A673 (cell line): ENCODE results near the gene TSPAN31. TPM values are rescaled to one million over a fixed set of nuclear protein-coding genes. Genes with fewer than 3 reads are reported as not detected.

Experiments
- BruUV-seq: library from RNA; stranded (reverse); fragments of 400-500 nt; replicated peaks from 2 replicates; lab custom pipeline; 2021; lab: Mats Ljungman, UMichigan
- CTCF ChIA-PET: fragments of 300-600 bp; sonication (Branson Sonifier 250); formaldehyde crosslinking; loops from one replicate; lab custom pipeline; 2022; ENCODE audit warnings: antibody characterized with exemption; lab: Charles Lee
- POLR2A ChIA-PET: fragments of 300-600 bp; sonication (Branson Sonifier 250); formaldehyde crosslinking; loops from one replicate; lab custom pipeline; 2022; ENCODE audit warnings: antibody characterized with exemption; ENCODE audit not compliant: low non-redundant PET; lab: Charles Lee
- DNase-seq: peaks from one replicate; pipeline ENCODE4 v3.0.0-alpha.2; 2015; ENCODE audit warnings: low spot score
- H3K27ac ChIP-seq: fragments of 200-600 bp; sonication (generic); 2 replicates; pipeline ENCODE4 v1.5.1; 2016; ENCODE audit warnings: mixed run types, low read depth, mild to moderate bottlenecking, mixed read lengths, antibody characterized with exemption, low read length; ENCODE audit not compliant: poor library complexity, severe bottlenecking
- H3K27me3 ChIP-seq: fragments of 200-600 bp; sonication (generic); replicated peaks from 2 replicates; pipeline ENCODE4 v1.6.1; 2017; ENCODE audit warnings: mixed run types, low read depth, mild to moderate bottlenecking, mixed read lengths, antibody characterized with exemption, low read length; ENCODE audit not compliant: insufficient read depth, poor library complexity
- H3K36me3 ChIP-seq: fragments of 200-600 bp; sonication (generic); 2 replicates; pipeline ENCODE4 v1.6.1; 2016; ENCODE audit warnings: mixed run types, mild to moderate bottlenecking, mixed read lengths, antibody characterized with exemption, low read length; ENCODE audit not compliant: insufficient read depth, poor library complexity, severe bottlenecking
- H3K4me1 ChIP-seq: fragments of 200-600 bp; sonication (generic); 2 replicates; pipeline ENCODE4 v1.6.1; 2017; ENCODE audit warnings: mixed run types, mild to moderate bottlenecking, mixed read lengths, antibody characterized with exemption, low read length; ENCODE audit not compliant: insufficient read depth, poor library complexity, severe bottlenecking
- H3K4me3 ChIP-seq: fragments of 200-600 bp; sonication (generic); 2 replicates; pipeline ENCODE4 v1.5.1; 2016; ENCODE audit warnings: low read depth, mixed run types, mild to moderate bottlenecking, mixed read lengths, low read length; ENCODE audit not compliant: poor library complexity, severe bottlenecking
- H3K9me3 ChIP-seq: fragments of 200-600 bp; sonication (generic); 2 replicates; pipeline ENCODE4 v1.6.1; 2016; ENCODE audit warnings: mixed run types, low read depth, mild to moderate bottlenecking, mixed read lengths, antibody characterized with exemption, low read length; ENCODE audit not compliant: poor library complexity, severe bottlenecking
- EZH2 ChIP-seq: fragments of 200-600 bp; sonication (generic); IDR thresholded peaks from 2 replicates; pipeline ENCODE4 v1.6.1; 2017; ENCODE audit warnings: borderline replicate concordance, low read depth, mild to moderate bottlenecking, mixed read lengths, antibody characterized with exemption, low read length; ENCODE audit not compliant: poor library complexity, severe bottlenecking
- intact Hi-C: fragments of 100-400 bp; cut with micrococcal nuclease; formaldehyde crosslinking; loops from one replicate; pipeline ENCODE4 v1.10.0; 2022; ENCODE audit not compliant: unreplicated experiment
- total RNA-seq: library from RNA; stranded (reverse); gene quantifications from 2 replicates; pipeline ENCODE4 v1.2.3, GENCODE V29; 2021
- TF ChIP-seq, protein P1 (sequence below): fragments of 300-800, 200-600 bp; sonication (generic); conservative IDR thresholded peaks from 2 replicates; pipeline ENCODE4 v1.5.1; 2017; ENCODE audit warnings: low read depth, mild to moderate bottlenecking, antibody characterized with exemption, low read length, moderate library complexity, mixed read lengths

TSPAN31 gene
- total RNA-seq, 1 experiment from 2014 or later = 8.9 TPM

DNA sequence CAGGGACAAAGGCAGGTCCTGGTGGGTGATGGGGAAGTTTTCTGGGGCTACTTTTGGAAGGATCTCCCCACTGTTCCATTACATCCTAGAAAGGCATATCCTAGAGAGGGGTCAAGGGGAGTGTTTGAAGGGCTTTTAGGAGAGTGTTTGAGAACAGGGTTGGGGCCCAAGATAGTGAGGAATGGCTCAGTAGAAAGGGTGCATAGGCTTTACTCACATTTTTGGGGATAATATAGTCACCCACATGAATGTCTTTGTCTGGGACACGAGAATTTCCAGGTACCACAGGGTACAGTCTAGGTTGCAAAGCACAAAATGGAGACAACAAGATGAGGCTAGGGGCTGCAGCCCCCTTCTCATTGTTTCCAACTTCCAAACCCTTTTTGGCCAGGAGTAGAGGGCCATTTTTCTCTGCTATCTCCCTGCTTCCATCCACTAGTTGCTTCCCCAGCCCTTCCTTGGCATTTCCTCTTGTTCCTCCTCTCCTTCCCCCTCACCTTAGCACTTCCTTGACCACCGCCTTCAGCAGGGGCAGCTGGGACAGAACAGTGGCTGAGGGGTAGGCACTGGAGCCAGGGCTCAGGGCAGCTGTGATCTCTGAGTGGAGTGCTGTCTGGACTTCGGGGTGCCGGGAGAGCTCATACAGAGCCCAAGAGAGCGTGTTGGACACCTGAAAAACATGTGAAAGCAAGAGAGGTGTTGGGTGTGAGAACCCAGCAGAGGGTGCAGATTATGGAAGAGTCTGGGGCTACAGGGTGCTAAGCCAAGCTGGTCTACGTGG lies 19.2 kb downstream of the TSPAN31 start:
- ChIA-PET CTCF (no interaction called here), POLR2A (interaction anchor here (0.6 kb wide), 1 partner anchor 23 kb away, joined by 3 read pairs; no protein-coding TSS in a partner anchor)
- DNase-seq = no peak
- TF ChIP-seq EZH2 = no peak
- TF ChIP-seq, protein P1, sequence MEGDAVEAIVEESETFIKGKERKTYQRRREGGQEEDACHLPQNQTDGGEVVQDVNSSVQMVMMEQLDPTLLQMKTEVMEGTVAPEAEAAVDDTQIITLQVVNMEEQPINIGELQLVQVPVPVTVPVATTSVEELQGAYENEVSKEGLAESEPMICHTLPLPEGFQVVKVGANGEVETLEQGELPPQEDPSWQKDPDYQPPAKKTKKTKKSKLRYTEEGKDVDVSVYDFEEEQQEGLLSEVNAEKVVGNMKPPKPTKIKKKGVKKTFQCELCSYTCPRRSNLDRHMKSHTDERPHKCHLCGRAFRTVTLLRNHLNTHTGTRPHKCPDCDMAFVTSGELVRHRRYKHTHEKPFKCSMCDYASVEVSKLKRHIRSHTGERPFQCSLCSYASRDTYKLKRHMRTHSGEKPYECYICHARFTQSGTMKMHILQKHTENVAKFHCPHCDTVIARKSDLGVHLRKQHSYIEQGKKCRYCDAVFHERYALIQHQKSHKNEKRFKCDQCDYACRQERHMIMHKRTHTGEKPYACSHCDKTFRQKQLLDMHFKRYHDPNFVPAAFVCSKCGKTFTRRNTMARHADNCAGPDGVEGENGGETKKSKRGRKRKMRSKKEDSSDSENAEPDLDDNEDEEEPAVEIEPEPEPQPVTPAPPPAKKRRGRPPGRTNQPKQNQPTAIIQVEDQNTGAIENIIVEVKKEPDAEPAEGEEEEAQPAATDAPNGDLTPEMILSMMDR = no peak
- H3K9me3 ChIP-seq = no peaks in the 10 kb centered on the region
- H3K36me3 ChIP-seq = peaks cover 2% of the 10 kb centered on the region
- no peak overlapping the region for H3K4me3 ChIP-seq
- no peak overlapping the region for H3K27ac ChIP-seq
- BruUV-seq = no TSS peak
- peaks cover 30% of the 10 kb centered on the region for H3K27me3 ChIP-seq
- intact Hi-C loops = no loop called here
- peaks cover 31% of the 10 kb centered on the region for H3K4me1 ChIP-seq

- no TSS peak for BruUV-seq
- H3K27me3 ChIP-seq = peaks cover 30% of the 10 kb centered on the region
- no peak overlapping the region for H3K27ac ChIP-seq
- H3K9me3 ChIP-seq = no peaks in the 10 kb centered on the region
- intact Hi-C loops = no loop called here
- POLR2A ChIA-PET = interaction anchor here (0.6 kb wide), 1 partner anchor 23 kb away, joined by 3 read pairs; no protein-coding TSS in a partner anchor
- CTCF ChIA-PET = no interaction called here
- H3K4me1 ChIP-seq = peaks cover 31% of the 10 kb centered on the region
- peak overlapping the region; percentile 40 for H3K4me3 ChIP-seq
- TF ChIP-seq EZH2 = no peak
- TF ChIP-seq, protein P1 = no peak
- DNase-seq = no peak
- peaks cover 6% of the 10 kb centered on the region for H3K36me3 ChIP-seq
These were observed 19.8 kb downstream of the TSPAN31 start for GRCh38 chr12:57764662-57765002.

DNA sequence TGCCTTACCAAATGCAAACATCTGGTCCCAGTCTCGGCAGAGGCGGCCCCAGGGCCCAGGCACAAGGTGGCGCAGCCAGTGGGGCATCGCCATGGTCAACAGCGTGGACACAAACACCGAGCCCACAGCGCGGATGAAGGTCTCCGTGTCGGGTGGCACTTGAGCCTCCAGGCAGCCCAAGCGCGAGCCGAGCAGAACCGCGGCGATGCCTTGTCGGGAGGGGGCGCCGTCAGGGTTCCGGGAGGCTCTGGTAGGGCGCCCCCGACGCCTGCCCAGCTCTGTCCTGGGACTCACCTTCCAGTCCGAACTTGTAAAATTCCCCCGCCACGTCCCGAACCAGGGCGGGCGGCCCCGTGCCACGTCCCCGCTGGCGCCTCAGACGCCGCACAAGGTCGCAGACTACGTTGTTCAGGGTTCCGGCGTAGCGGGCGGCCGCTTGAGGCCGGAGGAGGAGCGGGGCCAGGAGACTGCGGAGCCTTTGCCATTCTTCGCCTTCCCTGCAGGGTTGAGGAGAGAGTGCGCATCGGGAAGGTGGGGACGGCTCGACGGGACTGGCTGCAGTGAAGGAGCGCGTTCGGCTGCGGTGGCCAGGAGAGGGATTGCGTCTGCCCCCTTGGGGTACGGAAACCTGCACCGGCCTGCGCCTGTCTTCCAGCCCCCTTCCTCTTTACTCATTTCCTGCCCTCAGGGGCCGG lies 20.3 kb downstream of the TSPAN31 start:
- POLR2A ChIA-PET = interaction anchor here (0.6 kb wide), 1 partner anchor 22 kb away, joined by 3 read pairs; no protein-coding TSS in a partner anchor
- no TSS peak for BruUV-seq
- TF ChIP-seq, protein P1 = peak; percentile 59
- TF ChIP-seq EZH2 = peak; percentile 99
- DNase-seq = peak; percentile 55
- peaks cover 31% of the 10 kb centered on the region for H3K4me1 ChIP-seq
- H3K27ac ChIP-seq = no peak overlapping the region
- peaks cover 6% of the 10 kb centered on the region for H3K36me3 ChIP-seq
- intact Hi-C loops = no loop called here
- peaks cover 30% of the 10 kb centered on the region for H3K27me3 ChIP-seq
- no peaks in the 10 kb centered on the region for H3K9me3 ChIP-seq
- CTCF ChIA-PET = interaction anchor here (2.2 kb wide), 1 partner anchor 9 kb away, joined by 10 read pairs; no protein-coding TSS in a partner anchor
- peak overlapping the region; percentile 40 for H3K4me3 ChIP-seq
